CD4-positive, alpha-beta T cell (primary cell): Measurements from ENCODE around the gene S100A3. TPM values are rescaled to one million over a fixed set of nuclear protein-coding genes. Genes with fewer than 3 reads are reported as not detected.
"Not testable (repeated sequence)": the region's sequence is repeated elsewhere in the genome, so short reads cannot be mapped to it uniquely, and the experiment has no call there.

Experiments
- ATAC-seq: fragments of 200-7000 bp; cut with Tn5 transposase; one replicate; pipeline ENCODE4 v1.10.0; 2022; ENCODE audit warnings: mild to moderate bottlenecking; ENCODE audit not compliant: poor library complexity
- CTCF ChIA-PET: fragments of 350-600 bp; sonication (Branson Sonifier 250); formaldehyde crosslinking; loops from one replicate; lab custom pipeline; 2021; ENCODE audit warnings: antibody characterized with exemption, inconsistent platforms; lab: Charles Lee
- POLR2A ChIA-PET: fragments of 350-600 bp; sonication (Branson Sonifier 250); formaldehyde crosslinking; loops from one replicate; lab custom pipeline; 2021; ENCODE audit warnings: antibody characterized with exemption, inconsistent platforms; lab: Charles Lee
- DNase-seq, 14 experiments: peaks; one replicate each; pipeline ENCODE4 v3.0.0-alpha.2; 2013 to 2020; ENCODE audit warnings: mixed read lengths in 2 of 14
- H3K27ac ChIP-seq, 2 donors: one replicate each; pipeline versions ENCODE4 v1.5.1 to v1.7.0; 2013; ENCODE audit warnings: low read length in 2 of 2, low read depth in 1 of 2, mild to moderate bottlenecking in 1 of 2
- H3K27me3 ChIP-seq, 2 experiments: 1 replicate in 1 of 2; 2 replicates in 1 of 2; pipeline versions ENCODE4 v1.6.1 to v1.7.0; 2013; ENCODE audit warnings: low read length in 2 of 2, control low read depth in 1 of 2, mild to moderate bottlenecking in 1 of 2, moderate library complexity in 1 of 2; ENCODE audit not compliant: insufficient read depth in 2 of 2, control insufficient read depth in 1 of 2
- H3K36me3 ChIP-seq: one replicate; pipeline ENCODE4 v1.6.1; 2013; ENCODE audit warnings: low read length, control low read depth; ENCODE audit not compliant: insufficient read depth
- H3K4me1 ChIP-seq: one replicate; pipeline ENCODE4 v1.6.1; 2013; ENCODE audit warnings: low read length, control low read depth; ENCODE audit not compliant: insufficient read depth
- H3K4me3 ChIP-seq: one replicate; pipeline ENCODE4 v1.5.1; 2013; ENCODE audit warnings: mild to moderate bottlenecking, low read length, moderate library complexity
- H3K9me3 ChIP-seq, 2 experiments: 1 replicate in 1 of 2; 2 replicates in 1 of 2; pipeline versions ENCODE4 v1.6.1 to v1.7.0; 2013; ENCODE audit warnings: low read length in 2 of 2, mild to moderate bottlenecking in 2 of 2, control low read depth in 1 of 2, moderate library complexity in 1 of 2; ENCODE audit not compliant: control insufficient read depth in 1 of 2, insufficient read depth in 1 of 2
- H3K27ac Mint-ChIP-seq: one replicate; pipeline ENCODE4 v1.8.0; 2020; ENCODE audit warnings: mixed read lengths
- H3K27me3 Mint-ChIP-seq: one replicate; pipeline ENCODE4 v1.8.0; 2021; ENCODE audit warnings: mixed read lengths
- H3K36me3 Mint-ChIP-seq: one replicate; pipeline ENCODE4 v1.8.0; 2021; ENCODE audit warnings: low read depth, mixed read lengths
- H3K4me1 Mint-ChIP-seq: one replicate; pipeline ENCODE4 v1.8.0; 2021; ENCODE audit warnings: low read depth, mixed read lengths
- H3K4me3 Mint-ChIP-seq: one replicate; pipeline ENCODE4 v1.8.0; 2020; ENCODE audit warnings: mild to moderate bottlenecking, mixed read lengths
- H3K9me3 Mint-ChIP-seq: one replicate; pipeline ENCODE4 v1.8.0; 2020; ENCODE audit warnings: mixed read lengths
- intact Hi-C, 2 experiments: fragments of 100-400 bp; cut with DNase I in 1 of 2; cut with micrococcal nuclease in 1 of 2; formaldehyde crosslinking; loops; one replicate each; pipeline versions ENCODE4 v1.15.1 to v1.9.0; 2023 to 2025; cut with DNase I, micrococcal nuclease
- total RNA-seq, 174 experiments: library from RNA in 2 of 174; stranded (reverse) in 2 of 174; gene quantifications; one replicate each; pipeline ENCODE4 v1.2.3 and lab custom pipeline; 2021 to 2026
- TF ChIP-seq, protein P1 (sequence below): fragments of 200-600 bp; IDR thresholded peaks from one replicate; pipeline ENCODE4 v1.8.0; 2022; ENCODE audit warnings: antibody characterized with exemption, mild to moderate bottlenecking

The S100A3 gene
- total RNA-seq, 2 experiments from 2014 or later, result not detected

DNA sequence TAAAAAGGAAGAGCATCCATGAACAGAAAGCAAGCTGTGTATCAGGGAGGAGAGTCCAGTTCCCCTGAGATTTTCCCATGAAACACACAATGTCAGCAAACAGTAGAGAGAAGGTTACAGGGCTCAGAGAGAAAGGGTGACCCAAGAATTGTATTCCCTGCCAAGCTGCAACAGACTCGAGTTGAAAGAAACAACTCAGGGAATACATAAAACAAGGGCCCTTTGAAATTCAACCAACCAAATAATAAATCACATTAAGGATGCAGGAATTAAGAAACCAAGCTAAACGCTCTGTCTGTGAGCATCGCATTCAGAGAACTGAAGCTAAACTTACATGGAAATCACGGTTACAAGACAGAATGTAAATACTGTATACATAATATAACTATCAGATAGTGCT, 43.7 kb upstream of the S100A3 start:
- no peaks in the 10 kb centered on the region for H3K36me3 Mint-ChIP-seq
- H3K9me3 ChIP-seq, result no peaks in the 10 kb centered on the region
- no peaks in the 10 kb centered on the region for H3K36me3 ChIP-seq
- H3K27ac ChIP-seq, result no peak overlapping the region
- H3K4me3 Mint-ChIP-seq, result no peak overlapping the region
- no peaks in the 10 kb centered on the region for H3K9me3 Mint-ChIP-seq
- ChIA-PET CTCF (no interaction called here), POLR2A (no interaction called here)
- no peaks in the 10 kb centered on the region for H3K27me3 Mint-ChIP-seq
- no peaks in the 10 kb centered on the region for H3K4me1 Mint-ChIP-seq
- DNase-seq (no peak), ATAC-seq (no peak)
- intact Hi-C loops, result no loop called here
- TF ChIP-seq, protein P1, sequence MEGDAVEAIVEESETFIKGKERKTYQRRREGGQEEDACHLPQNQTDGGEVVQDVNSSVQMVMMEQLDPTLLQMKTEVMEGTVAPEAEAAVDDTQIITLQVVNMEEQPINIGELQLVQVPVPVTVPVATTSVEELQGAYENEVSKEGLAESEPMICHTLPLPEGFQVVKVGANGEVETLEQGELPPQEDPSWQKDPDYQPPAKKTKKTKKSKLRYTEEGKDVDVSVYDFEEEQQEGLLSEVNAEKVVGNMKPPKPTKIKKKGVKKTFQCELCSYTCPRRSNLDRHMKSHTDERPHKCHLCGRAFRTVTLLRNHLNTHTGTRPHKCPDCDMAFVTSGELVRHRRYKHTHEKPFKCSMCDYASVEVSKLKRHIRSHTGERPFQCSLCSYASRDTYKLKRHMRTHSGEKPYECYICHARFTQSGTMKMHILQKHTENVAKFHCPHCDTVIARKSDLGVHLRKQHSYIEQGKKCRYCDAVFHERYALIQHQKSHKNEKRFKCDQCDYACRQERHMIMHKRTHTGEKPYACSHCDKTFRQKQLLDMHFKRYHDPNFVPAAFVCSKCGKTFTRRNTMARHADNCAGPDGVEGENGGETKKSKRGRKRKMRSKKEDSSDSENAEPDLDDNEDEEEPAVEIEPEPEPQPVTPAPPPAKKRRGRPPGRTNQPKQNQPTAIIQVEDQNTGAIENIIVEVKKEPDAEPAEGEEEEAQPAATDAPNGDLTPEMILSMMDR, result no peak
- H3K4me1 ChIP-seq, result peaks cover 6% of the 10 kb centered on the region
- H3K4me3 ChIP-seq, result no peak overlapping the region
- H3K27me3 ChIP-seq, result no peaks in the 10 kb centered on the region
- no peak overlapping the region for H3K27ac Mint-ChIP-seq

DNA sequence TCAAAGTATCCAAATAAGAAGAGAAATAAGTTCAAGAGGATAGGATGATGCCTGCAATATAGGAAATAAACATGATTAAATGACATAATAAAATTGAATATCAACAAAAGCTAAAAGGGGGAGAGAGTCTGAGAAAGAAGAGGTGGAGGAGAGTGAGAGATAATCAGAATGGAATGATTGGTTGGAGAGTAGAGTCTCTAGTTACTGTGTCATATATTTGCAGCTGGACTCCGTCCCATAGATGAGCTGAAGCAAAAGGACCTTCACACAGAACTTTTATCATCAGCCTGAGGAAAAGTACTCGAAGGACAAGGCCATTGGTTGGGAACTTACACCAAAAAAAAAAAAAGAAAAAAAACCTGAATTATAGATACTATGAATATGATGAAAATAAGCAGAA, 39.4 kb upstream of the S100A3 start:
- TF ChIP-seq, protein P1, result no peak
- Mint-ChIP-seq H3K27me3 (no peaks in the 10 kb centered on the region), H3K36me3 (no peaks in the 10 kb centered on the region), H3K27ac (no peak overlapping the region), H3K9me3 (no peaks in the 10 kb centered on the region), H3K4me1 (no peaks in the 10 kb centered on the region), H3K4me3 (no peak overlapping the region)
- intact Hi-C loops, result no loop called here
- ChIA-PET CTCF (no interaction called here), POLR2A (interaction anchor here (0.5 kb wide), 1 partner anchor 404 kb away, joined by 3 read pairs; no protein-coding TSS in a partner anchor)
- no peak overlapping the region for H3K4me3 ChIP-seq
- DNase-seq (no peak), ATAC-seq (no peak)
- H3K27ac ChIP-seq, result no peak overlapping the region
- no peaks in the 10 kb centered on the region for H3K9me3 ChIP-seq
- no peaks in the 10 kb centered on the region for H3K27me3 ChIP-seq
- H3K36me3 ChIP-seq, result no peaks in the 10 kb centered on the region
- no peaks in the 10 kb centered on the region for H3K4me1 ChIP-seq

DNA sequence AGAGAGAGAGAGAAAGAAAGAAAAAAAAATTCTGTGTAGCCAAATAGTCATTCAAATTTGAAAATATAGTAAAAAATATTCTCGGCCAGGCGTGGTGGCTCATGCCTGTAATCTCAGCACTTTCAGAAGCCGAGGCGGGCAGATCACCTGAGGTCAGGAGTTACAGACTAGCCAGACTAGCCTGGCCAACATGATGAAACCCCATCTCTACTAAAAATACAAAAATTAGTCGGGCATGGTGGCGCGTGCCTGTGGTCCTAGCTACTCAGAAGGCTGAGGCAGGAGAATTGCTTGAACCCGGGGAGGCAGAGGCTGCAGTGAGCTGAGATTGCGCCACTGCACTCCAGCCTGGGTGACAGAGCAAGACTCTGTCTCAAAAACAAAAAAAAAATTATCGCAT, 39.0 kb upstream of the S100A3 start:
- H3K4me1 ChIP-seq, H3K9me3 ChIP-seq, H3K9me3 Mint-ChIP-seq, H3K27me3 ChIP-seq, H3K4me3 ChIP-seq, H3K4me1 Mint-ChIP-seq, H3K36me3 Mint-ChIP-seq, H3K27me3 Mint-ChIP-seq, intact Hi-C loops, H3K4me3 Mint-ChIP-seq, H3K27ac Mint-ChIP-seq, POLR2A ChIA-PET, DNase-seq, CTCF ChIA-PET, ATAC-seq, H3K27ac ChIP-seq, H3K36me3 ChIP-seq: not testable (repeated sequence)

DNA sequence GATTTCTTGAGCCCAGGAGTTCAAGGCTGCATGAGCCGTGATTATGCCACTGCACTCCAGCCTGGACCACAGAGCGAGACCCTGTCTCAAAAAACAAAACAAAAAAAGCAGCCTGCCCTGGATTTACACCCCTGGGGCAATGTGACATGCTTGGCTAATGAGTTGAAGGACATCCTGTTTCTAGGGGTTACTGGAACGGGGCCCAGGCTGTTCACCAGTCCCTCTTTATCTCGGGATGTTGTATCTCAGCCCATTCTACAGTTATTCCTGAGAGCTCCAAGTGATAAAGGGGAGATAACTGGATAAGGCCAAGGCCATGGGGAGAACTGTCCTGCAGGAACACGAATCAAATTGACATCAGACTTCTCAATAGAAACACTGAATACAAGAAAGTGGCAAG, 38.3 kb upstream of the S100A3 start:
- H3K27me3 Mint-ChIP-seq, result no peaks in the 10 kb centered on the region

More for the DNA sequence above, 38.3 kb upstream of the S100A3 start:
- Mint-ChIP-seq H3K9me3 (no peaks in the 10 kb centered on the region), H3K36me3 (no peaks in the 10 kb centered on the region), H3K4me1 (no peaks in the 10 kb centered on the region), H3K4me3 (no peak overlapping the region), H3K27ac (no peak overlapping the region)
- no peaks in the 10 kb centered on the region for H3K27me3 ChIP-seq
- no peaks in the 10 kb centered on the region for H3K9me3 ChIP-seq
- POLR2A ChIA-PET, result no interaction called here
- intact Hi-C loops, result no loop called here
- H3K36me3 ChIP-seq, result no peaks in the 10 kb centered on the region
- ATAC-seq (no peak), DNase-seq (no peak)
- TF ChIP-seq, protein P1, result no peak
- H3K4me1 ChIP-seq, result no peaks in the 10 kb centered on the region
- CTCF ChIA-PET, result no interaction called here
- no peak overlapping the region for H3K4me3 ChIP-seq
- H3K27ac ChIP-seq, result no peak overlapping the region
